Breast epithelium (tissue), 4 donors: ENCODE data around the gene OXA1L. TPM values are rescaled to one million over a fixed set of nuclear protein-coding genes. Genes with fewer than 3 reads are reported as not detected.
"Not testable (repeated sequence)": the region's sequence is repeated elsewhere in the genome, so short reads cannot be mapped to it uniquely, and the experiment has no call there.

Source experiments
- DNase-seq, 2 donors: peaks; one replicate each; pipeline ENCODE4 v3.0.0-alpha.2; 2019; ENCODE audit warnings: low spot score in 2 of 2
- H3K27ac ChIP-seq, 2 donors: fragments of 200-600 bp; sonication (generic) in 1 of 2; one replicate each; pipeline ENCODE4 v1.5.1; 2016 to 2019; ENCODE audit warnings: mild to moderate bottlenecking in 1 of 2
- H3K27me3 ChIP-seq, 2 donors: fragments of 200-600 bp; sonication (generic) in 1 of 2; one replicate each; pipeline versions ENCODE4 v1.5.1 to v1.6.0; 2017 to 2019; ENCODE audit warnings: control low read depth in 1 of 2, mild to moderate bottlenecking in 1 of 2
- H3K36me3 ChIP-seq: fragments of 200-600 bp; one replicate; pipeline ENCODE4 v1.5.1; 2019
- H3K4me1 ChIP-seq, 2 donors: fragments of 200-600 bp; sonication (generic); one replicate each; pipeline ENCODE4 v1.5.1; 2016 to 2019; ENCODE audit warnings: control low read depth in 1 of 2
- H3K4me3 ChIP-seq, 3 donors: fragments of 200-600 bp; sonication (generic); 1 replicate in 2 of 3; 2 replicates in 1 of 3; pipeline ENCODE4 v1.5.1; 2016 to 2019; ENCODE audit warnings: mild to moderate bottlenecking in 3 of 3, moderate library complexity in 2 of 3
- H3K9me3 ChIP-seq, 2 donors: fragments of 200-600 bp; sonication (generic) in 1 of 2; one replicate each; pipeline ENCODE4 v1.5.1; 2016 to 2019; ENCODE audit warnings: control low read depth in 1 of 2
- POLR2A ChIP-seq: fragments of 450-650 bp; IDR thresholded peaks from one replicate; pipeline ENCODE4 v1.6.1; 2016; ENCODE audit warnings: antibody characterized with exemption, mild to moderate bottlenecking, moderate library complexity
- POLR2AphosphoS5 ChIP-seq, 3 donors: sonication (generic); formaldehyde crosslinking; IDR thresholded peaks; one replicate each; pipeline ENCODE4 v1.6.1; 2017; ENCODE audit warnings: antibody characterized with exemption in 3 of 3
- intact Hi-C: fragments of 100-400 bp; cut with DNase I; formaldehyde crosslinking; loops from one replicate; pipeline ENCODE4 v1.15.1; 2023; ENCODE audit warnings: low total_unique reads
- total RNA-seq, 3 donors: library from RNA; depleted of rRNA; stranded (reverse); fragments of >200 nt; gene quantifications; one replicate each; pipeline ENCODE4 v1.1.0, GENCODE V29; 2016
- TF ChIP-seq, protein P1 (sequence below), 3 donors: fragments of 450-650 bp; IDR thresholded peaks; one replicate each; pipeline ENCODE4 v1.5.1; 2016 to 2017; ENCODE audit warnings: antibody characterized with exemption in 3 of 3, mild to moderate bottlenecking in 3 of 3, moderate library complexity in 3 of 3

The OXA1L gene
- total RNA-seq, 3 donors from 2014 or later, result 80.0 to 145 (median 101) TPM

- no peak for DNase-seq
- H3K27me3 ChIP-seq, result no peaks in the 10 kb centered on the region
- no peaks in the 10 kb centered on the region for H3K9me3 ChIP-seq
- no peak overlapping the region for H3K4me3 ChIP-seq
- peaks cover 15% of the 10 kb centered on the region for H3K36me3 ChIP-seq
- no peak overlapping the region for H3K27ac ChIP-seq
- TF ChIP-seq, protein P1, sequence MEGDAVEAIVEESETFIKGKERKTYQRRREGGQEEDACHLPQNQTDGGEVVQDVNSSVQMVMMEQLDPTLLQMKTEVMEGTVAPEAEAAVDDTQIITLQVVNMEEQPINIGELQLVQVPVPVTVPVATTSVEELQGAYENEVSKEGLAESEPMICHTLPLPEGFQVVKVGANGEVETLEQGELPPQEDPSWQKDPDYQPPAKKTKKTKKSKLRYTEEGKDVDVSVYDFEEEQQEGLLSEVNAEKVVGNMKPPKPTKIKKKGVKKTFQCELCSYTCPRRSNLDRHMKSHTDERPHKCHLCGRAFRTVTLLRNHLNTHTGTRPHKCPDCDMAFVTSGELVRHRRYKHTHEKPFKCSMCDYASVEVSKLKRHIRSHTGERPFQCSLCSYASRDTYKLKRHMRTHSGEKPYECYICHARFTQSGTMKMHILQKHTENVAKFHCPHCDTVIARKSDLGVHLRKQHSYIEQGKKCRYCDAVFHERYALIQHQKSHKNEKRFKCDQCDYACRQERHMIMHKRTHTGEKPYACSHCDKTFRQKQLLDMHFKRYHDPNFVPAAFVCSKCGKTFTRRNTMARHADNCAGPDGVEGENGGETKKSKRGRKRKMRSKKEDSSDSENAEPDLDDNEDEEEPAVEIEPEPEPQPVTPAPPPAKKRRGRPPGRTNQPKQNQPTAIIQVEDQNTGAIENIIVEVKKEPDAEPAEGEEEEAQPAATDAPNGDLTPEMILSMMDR (IDR thresholded peaks at IDR 0.05), result no peak
- TF ChIP-seq POLR2A (no peak), POLR2AphosphoS5 (IDR thresholded peaks at IDR 0.05) (no peak)
- intact Hi-C loops, result no loop called here
- H3K4me1 ChIP-seq, result no peaks in the 10 kb centered on the region
Measured at GRCh38 chr14:22774011-22774706, 7.7 kb downstream of the OXA1L start.

DNA sequence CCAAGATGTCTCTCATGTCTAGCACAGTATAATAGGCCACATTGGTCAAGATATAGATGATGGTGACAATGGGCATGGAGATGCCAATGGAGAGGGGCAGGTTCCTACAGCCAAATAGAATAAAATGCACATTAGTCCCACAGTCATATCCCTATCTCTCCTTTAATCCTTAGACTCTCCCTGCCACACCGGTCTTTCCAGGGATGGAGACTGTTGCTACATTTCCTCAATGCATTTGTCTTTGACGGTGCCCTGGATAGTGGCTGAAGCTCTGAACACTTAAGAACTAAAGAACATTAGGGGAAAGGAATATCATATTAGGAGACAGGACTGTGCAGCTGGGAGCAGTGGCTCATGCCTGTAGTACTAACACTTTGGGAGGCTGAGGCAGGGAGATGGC lies 9.7 kb downstream of the OXA1L start:
- Histone ChIP-seq H3K4me1 (no peaks in the 10 kb centered on the region), H3K9me3 (no peaks in the 10 kb centered on the region), H3K27me3 (no peaks in the 10 kb centered on the region), H3K27ac (no peak overlapping the region), H3K36me3 (peaks cover 2% of the 10 kb centered on the region), H3K4me3 (no peak overlapping the region)
- no peak for TF ChIP-seq POLR2AphosphoS5 (IDR thresholded peaks at IDR 0.05)
- TF ChIP-seq POLR2A, result no peak
- TF ChIP-seq, protein P1 (IDR thresholded peaks at IDR 0.05), result no peak
- no peak for DNase-seq
- intact Hi-C loops, result no loop called here

- intact Hi-C loops, H3K27ac ChIP-seq, H3K27me3 ChIP-seq: not testable (repeated sequence)
Measured at GRCh38 chr14:22776849-22777248, 10.4 kb downstream of the OXA1L start.

DNA sequence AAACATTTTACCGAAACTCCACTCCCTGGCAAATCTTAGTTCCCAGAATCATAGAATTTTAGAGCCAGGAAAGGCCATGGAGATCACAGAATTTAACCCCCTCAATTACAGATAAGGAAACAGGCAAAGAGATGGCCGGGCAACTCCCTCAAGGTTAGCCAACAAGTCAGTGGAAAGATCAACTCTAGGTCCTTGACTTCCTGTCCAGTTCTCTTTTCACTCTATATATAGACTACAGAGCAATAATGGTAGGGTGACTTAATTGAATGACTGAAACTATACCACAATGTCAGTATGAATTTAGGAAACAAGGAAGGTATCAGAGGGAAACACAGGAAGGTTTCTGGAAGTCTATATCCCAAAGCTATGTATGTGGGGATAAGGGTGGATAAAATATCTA lies 11.6 kb downstream of the OXA1L start:
- no peaks in the 10 kb centered on the region for H3K9me3 ChIP-seq
- no peak for DNase-seq
- H3K36me3 ChIP-seq, result no peaks in the 10 kb centered on the region
- TF ChIP-seq, protein P1 (IDR thresholded peaks at IDR 0.05), result no peak
- TF ChIP-seq POLR2A (no peak), POLR2AphosphoS5 (IDR thresholded peaks at IDR 0.05) (no peak)
- no peaks in the 10 kb centered on the region for H3K27me3 ChIP-seq
- intact Hi-C loops, result no loop called here
- H3K27ac ChIP-seq, result no peak overlapping the region
- no peaks in the 10 kb centered on the region for H3K4me1 ChIP-seq
- no peak overlapping the region for H3K4me3 ChIP-seq

More at GRCh38 chr14:22776849-22777248, 10.4 kb downstream of the OXA1L start:
- DNase-seq, H3K36me3 ChIP-seq, H3K4me3 ChIP-seq, H3K4me1 ChIP-seq, H3K9me3 ChIP-seq: not testable (repeated sequence)

- Histone ChIP-seq H3K36me3 (no peaks in the 10 kb centered on the region), H3K27me3 (no peaks in the 10 kb centered on the region), H3K4me3 (no peak overlapping the region), H3K27ac (no peak overlapping the region), H3K9me3 (no peaks in the 10 kb centered on the region), H3K4me1 (no peaks in the 10 kb centered on the region)
- DNase-seq, result no peak
- intact Hi-C loops, result no loop called here
- TF ChIP-seq, protein P1 (IDR thresholded peaks at IDR 0.05), result no peak
- TF ChIP-seq POLR2AphosphoS5 (IDR thresholded peaks at IDR 0.05), result no peak
- no peak for TF ChIP-seq POLR2A
Measured at GRCh38 chr14:22780105-22780679, 13.7 kb downstream of the OXA1L start.
